ENCODE measurements around the gene RAMP1.

GRCh38 chr2:237920673-237921072, 61.2 kb downstream of the RAMP1 start:
- TF ChIP-seq EZH2 (IDR thresholded peaks at IDR 0.05; ENCODE audit: borderline replicate concordance) (no peak), CTCF (IDR thresholded peaks at IDR 0.05; ENCODE audit: poor library complexity) (no peak), EZH2phosphoT487 (IDR thresholded peaks at IDR 0.05; ENCODE audit: low read depth, severe bottlenecking, unreplicated experiment) (no peak)

All from hepatocyte (in vitro differentiated cells).